Effector memory CD4-positive, alpha-beta T cell (primary cell): ENCODE data around the gene OBSCN.
A peak's percentile ranks its signal among the peaks of the same experiment; 100 is the strongest.

ENCODE experiments used
- DNase-seq, 3 donors: peaks; one replicate each; pipeline ENCODE4 v3.0.0-alpha.2; 2020
- H3K27ac ChIP-seq: 2 replicates; pipeline ENCODE4 v1.7.0; 2013; ENCODE audit warnings: mild to moderate bottlenecking, low read length, moderate library complexity; ENCODE audit not compliant: insufficient read depth, poor library complexity, severe bottlenecking
- H3K27me3 ChIP-seq: replicated peaks from 2 replicates; pipeline ENCODE4 v1.7.0; 2013; ENCODE audit warnings: mild to moderate bottlenecking, low read length; ENCODE audit not compliant: insufficient read depth, control insufficient read depth, poor library complexity, severe bottlenecking
- H3K36me3 ChIP-seq: 2 replicates; pipeline ENCODE4 v1.7.0; 2013; ENCODE audit warnings: mild to moderate bottlenecking, low read length, moderate library complexity; ENCODE audit not compliant: control insufficient read depth, insufficient read depth
- H3K4me1 ChIP-seq: 2 replicates; pipeline ENCODE4 v1.7.0; 2013; ENCODE audit warnings: low read length, mild to moderate bottlenecking; ENCODE audit not compliant: control insufficient read depth, insufficient read depth, poor library complexity, severe bottlenecking
- H3K4me3 ChIP-seq: 2 replicates; pipeline ENCODE4 v1.7.0; 2013; ENCODE audit warnings: low read length, low read depth, mild to moderate bottlenecking; ENCODE audit not compliant: insufficient read depth, poor library complexity, severe bottlenecking
- H3K9me3 ChIP-seq: 2 replicates; pipeline ENCODE4 v1.7.0; 2013; ENCODE audit warnings: mild to moderate bottlenecking, low read length, moderate library complexity; ENCODE audit not compliant: control insufficient read depth

Gene OBSCN

DNA sequence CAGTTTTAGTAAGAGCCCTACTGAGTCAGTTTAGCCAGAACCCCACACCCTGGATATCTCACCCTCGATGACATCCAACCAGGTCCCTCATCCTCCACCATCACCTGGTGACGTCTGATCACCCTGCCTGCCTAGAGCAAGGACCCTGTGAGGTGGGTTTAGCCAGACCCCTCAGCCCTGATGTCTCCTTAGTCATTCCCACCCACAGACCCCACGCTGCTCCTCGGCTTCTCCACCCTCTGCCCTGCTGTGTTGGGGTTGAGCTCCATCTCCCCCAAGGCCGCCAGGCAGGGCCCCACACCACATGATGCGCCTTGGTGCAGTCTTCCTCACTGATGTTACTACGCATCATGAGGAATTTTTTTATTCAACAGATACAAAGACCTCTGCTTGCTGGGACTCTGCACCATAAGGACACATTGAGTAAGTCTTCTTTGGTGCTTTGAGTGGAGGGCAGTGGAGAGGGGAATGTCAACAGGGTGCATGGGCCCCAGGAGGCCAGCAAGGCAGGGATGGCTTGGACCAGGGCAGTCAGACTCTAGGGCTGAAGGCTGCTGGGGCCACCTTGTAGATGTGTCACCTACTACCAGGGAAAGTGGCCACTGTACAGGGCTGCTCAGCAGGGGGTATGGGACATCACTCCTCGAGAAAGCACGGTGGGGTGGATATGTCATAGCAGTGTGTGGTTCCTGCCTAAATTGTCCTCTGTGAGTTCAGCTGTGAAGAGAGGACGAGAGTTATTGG, 43.9 kb upstream of the OBSCN start:
- peaks cover 23% of the 10 kb centered on the region for H3K4me1 ChIP-seq
- H3K27ac ChIP-seq: no peak overlapping the region
- DNase-seq: no peak
- H3K36me3 ChIP-seq: no peaks in the 10 kb centered on the region
- H3K4me3 ChIP-seq: no peak overlapping the region
- no peaks in the 10 kb centered on the region for H3K27me3 ChIP-seq
- H3K9me3 ChIP-seq: no peaks in the 10 kb centered on the region

DNA sequence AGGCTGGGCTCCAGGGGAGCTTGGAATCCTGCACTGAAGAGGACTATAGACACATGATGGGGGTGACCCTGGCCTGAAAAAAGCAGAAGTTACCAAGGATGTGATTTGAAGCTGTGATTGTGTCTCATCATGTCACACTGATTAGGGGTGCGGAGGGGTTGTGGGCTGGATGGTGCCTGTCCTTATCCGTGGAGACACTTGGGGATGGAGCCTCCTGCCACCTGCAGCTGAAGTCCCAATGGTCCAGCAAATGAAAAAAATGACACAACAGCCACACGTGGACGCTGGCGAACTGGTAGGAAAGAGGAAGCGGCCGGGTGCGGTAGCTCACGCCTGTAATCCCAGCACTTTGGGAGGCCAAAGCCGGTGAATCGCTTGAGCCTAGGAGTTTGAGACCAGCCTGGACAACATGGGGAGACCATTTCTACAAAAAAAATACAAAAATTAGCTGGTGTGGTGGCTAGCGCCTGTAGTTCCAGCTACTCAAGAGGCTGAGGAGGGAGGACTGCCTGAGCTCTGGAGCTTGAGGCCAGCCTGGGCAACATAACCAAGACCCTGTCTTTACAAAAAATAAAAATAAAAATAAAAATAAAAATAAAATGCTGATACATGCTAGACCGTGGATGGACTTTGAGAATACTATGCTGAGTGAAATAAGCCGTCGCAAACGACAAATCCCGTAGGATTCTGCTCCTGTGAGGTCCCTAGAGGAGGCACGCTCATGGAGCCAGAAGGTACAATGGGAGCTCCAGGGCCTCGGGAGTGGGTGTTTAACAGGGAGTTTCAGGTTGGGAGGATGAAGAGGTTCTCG, 43.1 kb upstream of the OBSCN start:
- Histone ChIP-seq H3K36me3 (peaks cover 3% of the 10 kb centered on the region), H3K4me1 (peaks cover 23% of the 10 kb centered on the region), H3K27ac (peak overlapping the region; percentile 98), H3K27me3 (no peaks in the 10 kb centered on the region), H3K9me3 (no peaks in the 10 kb centered on the region), H3K4me3 (peak overlapping the region; percentile 37)
- DNase-seq: no peak

DNA sequence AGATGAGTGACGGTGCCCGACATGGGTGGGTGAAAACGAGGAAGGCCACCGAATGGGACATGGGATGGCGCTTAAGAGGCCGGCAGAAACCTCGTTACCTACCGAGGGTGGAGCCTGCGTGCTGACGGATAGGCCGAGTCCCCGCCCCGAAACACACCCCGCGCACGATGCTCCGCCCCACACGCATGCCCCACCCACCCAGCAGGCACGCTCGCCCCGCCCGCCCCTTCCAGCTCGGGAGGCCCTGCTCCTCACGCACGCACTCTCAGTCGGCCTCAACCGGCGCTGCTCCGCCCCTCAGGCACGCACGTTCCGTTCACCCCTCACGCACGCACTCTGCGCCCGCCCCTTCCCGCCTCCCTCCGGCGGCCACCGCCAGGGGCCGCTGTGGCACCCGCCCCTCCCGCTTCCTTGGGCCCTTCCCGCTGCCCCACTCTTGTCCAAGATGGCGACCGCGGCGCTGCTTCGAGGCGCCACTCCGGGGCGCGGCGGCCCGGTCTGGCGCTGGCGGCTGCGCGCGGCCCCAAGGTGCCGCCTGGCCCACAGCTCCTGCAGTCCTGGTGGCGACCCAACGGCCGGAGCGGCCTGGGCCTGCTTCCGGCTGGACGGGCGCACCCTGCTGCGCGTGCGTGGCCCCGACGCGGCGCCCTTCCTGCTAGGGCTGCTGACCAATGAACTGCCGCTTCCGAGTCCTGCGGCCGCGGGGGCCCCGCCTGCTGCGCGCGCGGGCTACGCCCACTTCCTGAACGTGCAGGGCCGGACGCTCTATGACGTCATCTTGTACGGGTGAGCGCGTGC, 42.3 kb upstream of the OBSCN start, which contains the start of gene IBA57:
TSS of gene IBA57 (plus strand) at position 433 of the 798 bp plus-strand sequence. CDS start at position 446, 13 bp downstream.
- H3K4me3 ChIP-seq: peak within 1 kb of the TSS; percentile 54
- peak; percentile 99 to 100 (median 100) for DNase-seq
- peaks cover 23% of the 10 kb centered on the region for H3K4me1 ChIP-seq
- H3K27me3 ChIP-seq: no peaks in the 10 kb centered on the region
- H3K9me3 ChIP-seq: no peaks in the 10 kb centered on the region
- peak within 1 kb of the TSS; percentile 98 for H3K27ac ChIP-seq
- H3K36me3 ChIP-seq: peaks cover 3% of the 10 kb centered on the region

DNA sequence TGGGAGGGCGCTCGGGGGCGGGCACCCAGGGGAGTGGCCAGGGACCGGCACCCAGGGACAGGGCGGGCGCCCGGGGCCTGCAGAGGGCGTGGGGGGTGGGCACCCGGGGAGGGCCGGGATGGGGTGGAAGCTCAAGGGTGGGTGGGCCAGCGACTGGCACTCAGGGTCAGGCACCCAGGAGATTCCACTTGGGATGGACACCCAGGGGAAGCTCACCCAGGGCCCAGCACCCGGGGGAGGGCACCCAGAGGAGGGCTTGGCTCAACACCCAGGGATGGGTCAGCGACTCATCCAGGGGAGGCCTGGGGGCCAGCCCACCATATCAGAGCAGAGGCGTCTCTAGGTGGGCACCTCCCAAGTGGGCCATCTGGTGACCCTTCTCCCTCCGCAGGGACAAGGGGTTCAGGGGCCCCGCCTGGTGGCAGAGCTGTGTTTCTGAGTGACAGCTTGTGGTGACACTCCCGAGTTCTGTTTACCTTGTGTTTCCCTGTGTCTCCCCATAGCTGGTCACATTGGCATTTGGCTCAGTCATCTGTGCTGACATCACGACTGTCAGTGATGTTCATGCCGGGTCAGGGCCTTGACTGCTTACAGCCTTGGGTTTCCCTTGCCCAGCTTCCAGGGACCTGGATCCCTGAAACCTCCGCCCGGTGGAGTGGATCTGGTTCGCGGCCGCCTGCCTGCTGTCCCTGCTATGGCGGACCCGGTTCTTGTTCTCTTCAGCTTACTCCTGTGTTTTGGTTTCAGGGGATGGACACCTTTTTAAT, 41.5 kb upstream of the OBSCN start:
- Histone ChIP-seq H3K4me3 (peak overlapping the region; percentile 53), H3K4me1 (peaks cover 23% of the 10 kb centered on the region), H3K27ac (peak overlapping the region; percentile 98), H3K27me3 (no peaks in the 10 kb centered on the region), H3K9me3 (no peaks in the 10 kb centered on the region), H3K36me3 (peaks cover 3% of the 10 kb centered on the region)
- peak; percentile 44 to 62 (median 57) for DNase-seq

DNA sequence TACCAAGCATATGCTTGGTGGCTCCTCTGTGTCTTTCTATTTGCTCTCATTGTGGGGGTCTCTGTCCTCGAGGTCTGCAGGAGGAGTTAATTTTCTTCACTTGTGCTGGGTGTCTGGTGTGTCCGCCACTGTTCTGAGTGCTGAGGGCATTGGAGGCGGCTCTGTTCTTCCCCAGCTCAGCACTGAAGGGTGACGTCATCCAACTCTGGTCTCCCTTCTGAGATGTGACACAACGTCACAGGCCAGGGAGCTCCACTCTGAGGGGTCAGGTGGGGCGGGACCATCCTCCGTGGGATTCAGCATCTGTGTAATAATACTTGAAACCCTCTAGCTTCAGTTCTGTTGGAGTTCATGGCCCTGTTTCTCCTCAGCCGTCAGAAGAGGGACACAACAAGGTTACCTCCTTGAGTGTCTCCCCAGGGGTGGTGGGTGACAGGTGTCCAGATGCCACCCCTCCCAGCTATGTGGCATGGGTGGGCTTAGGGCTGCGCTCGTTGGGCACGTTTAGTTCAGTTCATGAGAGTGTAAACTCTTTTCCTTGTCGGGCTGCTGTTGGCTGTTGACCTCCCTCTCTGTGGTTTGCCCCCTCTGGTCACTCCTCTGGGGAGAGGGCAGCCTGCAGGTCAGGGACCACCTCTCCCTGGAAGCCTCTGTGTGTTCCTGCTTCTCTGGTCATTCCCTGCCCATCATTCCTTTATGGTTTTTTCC, 39.1 kb upstream of the OBSCN start:
- Histone ChIP-seq H3K27me3 (no peaks in the 10 kb centered on the region), H3K4me1 (peaks cover 14% of the 10 kb centered on the region), H3K4me3 (no peak overlapping the region), H3K27ac (no peak overlapping the region), H3K9me3 (no peaks in the 10 kb centered on the region), H3K36me3 (peaks cover 3% of the 10 kb centered on the region)
- no peak for DNase-seq

DNA sequence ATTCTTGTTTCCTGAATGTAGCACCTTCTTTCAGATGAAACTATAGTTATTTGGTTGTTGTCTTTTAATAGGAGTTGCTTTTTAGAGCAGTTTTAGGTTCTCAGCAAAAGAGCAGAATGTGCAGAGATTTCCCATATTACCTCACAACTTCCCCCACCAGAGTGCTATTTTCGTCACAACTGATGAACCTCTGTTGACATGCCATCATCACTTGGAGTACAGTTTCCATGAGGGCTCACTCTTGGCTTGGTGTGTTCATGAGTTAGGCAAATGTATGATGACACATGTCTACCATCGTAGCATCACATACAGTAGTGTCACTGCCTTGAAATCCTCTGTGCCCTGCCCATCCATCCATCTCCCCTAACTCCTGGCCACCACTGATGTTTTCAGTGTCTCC, 38.5 kb upstream of the OBSCN start:
- peaks cover 3% of the 10 kb centered on the region for H3K36me3 ChIP-seq
- no peaks in the 10 kb centered on the region for H3K27me3 ChIP-seq
- H3K9me3 ChIP-seq: no peaks in the 10 kb centered on the region
- H3K27ac ChIP-seq: no peak overlapping the region
- H3K4me3 ChIP-seq: no peak overlapping the region
- DNase-seq: no peak
- peaks cover 14% of the 10 kb centered on the region for H3K4me1 ChIP-seq

DNA sequence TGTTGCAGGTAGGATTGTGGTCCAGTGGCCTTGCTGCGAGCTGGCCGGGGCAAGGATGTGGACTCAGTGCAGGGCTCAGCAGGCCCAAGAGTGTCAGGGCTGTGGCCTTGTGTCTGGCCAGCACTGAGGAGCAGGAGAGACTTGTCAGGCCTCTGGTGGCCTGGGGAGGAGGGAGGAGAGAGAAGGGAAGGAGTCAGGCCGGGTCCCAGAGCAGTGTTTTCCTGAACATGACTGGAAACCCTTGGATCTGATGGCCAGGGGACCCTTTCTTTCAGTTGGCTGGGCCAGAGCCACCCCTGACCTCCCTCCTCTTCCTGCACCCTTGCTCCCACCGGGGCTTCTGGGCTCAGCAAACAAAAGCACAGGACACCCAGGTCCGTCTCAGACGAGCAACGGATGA, 37.2 kb upstream of the OBSCN start:
- Histone ChIP-seq H3K9me3 (no peaks in the 10 kb centered on the region), H3K36me3 (peaks cover 15% of the 10 kb centered on the region), H3K27me3 (no peaks in the 10 kb centered on the region), H3K27ac (no peak overlapping the region), H3K4me3 (no peak overlapping the region), H3K4me1 (peaks cover 8% of the 10 kb centered on the region)
- DNase-seq: no peak

DNA sequence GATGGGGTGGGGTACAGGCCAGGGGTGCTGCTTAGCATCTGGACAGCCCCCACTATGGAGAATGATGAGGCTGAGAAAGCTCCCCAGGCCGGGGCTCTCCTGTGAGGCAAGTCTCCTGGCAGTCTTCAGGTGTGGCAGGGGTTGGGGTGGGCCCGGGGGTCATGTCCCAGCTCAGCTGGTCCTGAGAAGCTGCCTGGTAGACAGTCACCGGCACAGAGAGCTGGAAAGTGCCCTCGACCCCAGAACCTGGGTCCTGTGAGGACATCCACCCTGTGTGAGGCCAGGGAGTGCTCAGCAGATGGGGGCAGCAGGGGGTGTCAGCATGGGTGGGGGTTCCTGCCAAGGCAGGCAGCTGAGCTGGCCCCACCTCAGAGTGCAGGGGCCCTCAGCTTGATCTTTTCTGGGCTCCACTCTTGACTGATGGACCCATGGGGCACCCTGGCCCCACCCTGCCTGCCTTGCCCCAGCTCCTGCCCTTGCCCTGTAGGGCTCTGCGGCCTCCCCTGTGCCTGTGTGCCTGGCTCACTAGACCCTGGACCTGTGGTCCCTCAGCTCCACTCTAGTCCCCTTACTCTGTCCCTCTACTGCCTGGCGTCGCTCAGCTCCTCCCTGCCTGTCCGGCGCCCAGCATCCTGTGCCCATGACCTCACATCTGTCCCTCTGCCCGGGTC, 36.5 kb upstream of the OBSCN start:
- Histone ChIP-seq H3K4me3 (no peak overlapping the region), H3K4me1 (peaks cover 6% of the 10 kb centered on the region), H3K27me3 (no peaks in the 10 kb centered on the region), H3K27ac (no peak overlapping the region), H3K36me3 (peaks cover 18% of the 10 kb centered on the region), H3K9me3 (no peaks in the 10 kb centered on the region)
- DNase-seq: no peak
